H1 (cell line): ENCODE results near the gene ATXN7L3. TPM values are rescaled to one million over a fixed set of nuclear protein-coding genes. Genes with fewer than 3 reads are reported as not detected.

Experiments used
- HDAC2 ChIP-seq, 2 experiments: fragments of 300-600 bp in 1 of 2; sonication (generic) in 1 of 2; IDR thresholded peaks; 2 replicates each; pipeline ENCODE4 v1.6.1; 2011 to 2012; ENCODE audit warnings: low read depth in 2 of 2, low read length in 2 of 2, mild to moderate bottlenecking in 2 of 2, moderate library complexity in 2 of 2, borderline replicate concordance in 1 of 2, inconsistent platforms in 1 of 2
- KDM4A ChIP-seq: IDR thresholded peaks from one replicate; pipeline ENCODE4 v1.7.1; 2012; ENCODE audit warnings: low read depth, mild to moderate bottlenecking, moderate library complexity, low read length, inconsistent platforms; ENCODE audit not compliant: severe bottlenecking
- POLR2A ChIP-seq, 2 experiments: IDR thresholded peaks; 1 replicate in 1 of 2; 2 replicates in 1 of 2; pipeline ENCODE4 v1.6.1; 2011; ENCODE audit warnings: low read depth in 2 of 2, low read length in 2 of 2, mild to moderate bottlenecking in 2 of 2; ENCODE audit errors: control extremely low read depth in 1 of 2
- SIN3A ChIP-seq, 2 experiments: IDR thresholded peaks in 1 of 2; conservative IDR thresholded peaks in 1 of 2; 2 replicates each; pipeline ENCODE4 v1.6.1; 2011 to 2012; ENCODE audit warnings: low read length in 2 of 2, improper control_type of control experiment in 1 of 2, low read depth in 1 of 2, mild to moderate bottlenecking in 1 of 2
- SRF ChIP-seq: IDR thresholded peaks from 2 replicates; pipeline ENCODE4 v1.6.1; 2011; ENCODE audit warnings: mild to moderate bottlenecking, low read depth, low read length, moderate library complexity
- SUZ12 ChIP-seq: fragments of 200-600 bp; sonication (generic); IDR thresholded peaks from 2 replicates; pipeline ENCODE4 v1.6.1; 2012; ENCODE audit warnings: mild to moderate bottlenecking, inconsistent platforms, low read length, moderate library complexity, mixed read lengths
- ZNF274 ChIP-seq: IDR thresholded peaks from 2 replicates; pipeline ENCODE4 v1.7.0; 2012; ENCODE audit warnings: low read length, borderline replicate concordance; ENCODE audit errors: extremely low read depth
- polyA plus RNA-seq, 7 experiments: library from polyadenylated mRNA; depleted of rRNA in 3 of 7; stranded (reverse) in 5 of 7; unstranded in 2 of 7; fragments of >200 nt in 5 of 7; fragments of 200-250 nt in 2 of 7; gene quantifications; 1 replicate in 5 of 7; 2 replicates in 1 of 7; 4 replicates in 1 of 7; pipeline versions ENCODE4 v1.2.1 to v1.2.3, GENCODE V29; 2011 to 2013; ENCODE audit warnings: missing spikeins in 2 of 7, mixed read lengths in 2 of 7
- total RNA-seq: library from RNA; stranded (reverse); fragmentation: NEBNext Ultra II Directional; extraction: Animal tissue kit (Norgen Biotek cat#: 25700); gene quantifications from 2 replicates; pipeline ENCODE4 v1.2.1, GENCODE V29; 2021

The ATXN7L3 gene
- total and polyA plus RNA-seq, 2 of the 8 experiments (the other 6 are each of a cell fraction or from before 2014, with no cell fraction given), result 53.7 to 103 TPM

- peak; percentile 46 for TF ChIP-seq KDM4A
- TF ChIP-seq SIN3A (conservative IDR thresholded peaks at IDR 0.05 in 1 of 2, IDR thresholded peaks at IDR 0.05 in 1 of 2; ENCODE audit: low read depth in 1 of 2, low read length in 2 of 2), result peak in 1 of 2 experiments; percentile 51; a peak in 1 of 4 replicates
- TF ChIP-seq ZNF274, result no peak
- 0 out of 4 replicates have a peak, but pooled peaks of 1 of the 2 experiments have one; percentile 7 for TF ChIP-seq HDAC2 (IDR thresholded peaks at IDR 0.05; ENCODE audit: borderline replicate concordance in 1 of 2, low read depth in 2 of 2, low read length in 2 of 2)
- peak; percentile 6; the same call in 1 of the 2 replicates for TF ChIP-seq SUZ12
- peak in 1 of 2 experiments; percentile 60; a peak in 2 of 3 replicates for TF ChIP-seq POLR2A (IDR thresholded peaks at IDR 0.05; ENCODE audit: control extremely low read depth in 1 of 2, low read depth in 2 of 2, low read length in 2 of 2)
- no peak for TF ChIP-seq SRF
- TF ChIP-seq, all 59 proteins: peak for 11
These were observed 21.6 kb upstream of the ATXN7L3 start (continued) for GRCh38 chr17:44221084-44221861.
